ENCODE results near the gene TLR6.
A peak's percentile ranks its signal among the peaks of the same experiment; 100 is the strongest.
"Not testable (repeated sequence)": the region's sequence is repeated elsewhere in the genome, so short reads cannot be mapped to it uniquely, and the experiment has no call there.

Gene TLR6

DNA sequence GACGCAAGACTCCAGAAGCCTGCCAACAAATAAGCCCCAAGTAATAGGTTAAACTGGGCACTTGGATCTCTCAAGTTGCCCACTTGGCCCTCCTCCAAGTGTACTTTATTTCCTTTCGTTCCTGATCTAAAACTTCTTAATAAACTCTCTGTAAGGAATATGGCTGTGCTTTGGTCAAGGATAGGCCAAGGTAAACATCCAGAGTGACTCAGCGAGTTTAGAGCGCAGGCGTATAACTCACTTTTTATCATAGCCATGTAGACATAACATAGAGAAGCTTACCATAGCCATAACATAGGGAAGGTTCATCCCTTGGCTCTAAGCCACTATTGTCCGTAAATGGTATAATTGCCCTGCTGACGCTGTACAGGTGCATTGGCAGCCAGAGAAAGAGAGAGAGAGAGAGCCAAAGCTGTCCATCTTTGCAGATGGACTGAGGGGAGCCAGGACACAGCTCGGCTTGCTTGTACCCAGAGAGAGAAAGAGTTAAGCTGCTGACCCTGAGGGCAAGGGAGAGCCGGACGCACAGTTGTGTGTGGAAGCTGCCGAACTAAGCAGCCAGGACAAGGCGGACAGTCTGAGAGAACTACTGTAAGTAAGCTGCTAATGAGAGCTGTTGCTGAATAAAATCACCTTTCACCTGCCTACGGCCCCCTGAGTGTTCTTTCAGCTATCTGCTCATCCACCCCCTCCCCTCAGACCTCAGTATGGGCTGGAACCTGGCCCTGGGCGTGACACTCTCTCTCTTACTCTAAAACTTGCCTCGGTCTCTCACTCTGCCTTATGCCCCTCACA is 53.9 kb downstream of the TLR6 start:
- no peak for DNase-seq
- in situ Hi-C loops (cut with HindIII; ENCODE audit: low pct_ligation_motif_present, low pct_unique_long_range_greater_than_20kb, low sequenced_read_pairs) = no loop called here

DNA sequence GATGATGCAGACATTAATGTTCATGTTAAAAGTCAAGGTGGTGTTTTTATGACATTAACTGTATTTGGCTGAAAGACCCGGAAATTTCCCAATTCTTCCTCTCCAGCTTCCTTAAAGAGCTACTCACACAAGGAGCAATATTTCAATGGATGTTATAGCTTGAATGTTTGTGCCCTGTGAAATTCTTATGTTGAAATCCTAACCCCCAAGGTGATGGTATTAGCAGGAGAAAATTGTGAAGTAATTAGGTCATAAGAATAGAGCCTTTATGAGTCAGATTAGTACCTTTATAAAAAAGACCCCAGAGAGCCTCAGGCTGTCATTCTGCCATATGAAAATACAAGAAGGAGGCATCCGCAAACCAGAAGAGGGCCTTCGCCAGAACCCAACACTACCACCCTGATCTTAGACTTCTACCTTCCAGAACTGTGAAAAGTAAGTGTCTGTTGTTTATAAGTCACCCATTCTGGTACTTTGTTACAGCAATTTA is 55.6 kb downstream of the TLR6 start:
- in situ Hi-C loops (cut with HindIII; ENCODE audit: low pct_ligation_motif_present, low pct_unique_long_range_greater_than_20kb, low sequenced_read_pairs) = no loop called here
- no peak for DNase-seq

- no peak for DNase-seq
- in situ Hi-C loops (cut with HindIII; ENCODE audit: low pct_ligation_motif_present, low pct_unique_long_range_greater_than_20kb, low sequenced_read_pairs) = no loop called here
Observed at GRCh38 chr4:38800366-38800765, 56.3 kb downstream of the TLR6 start.

GRCh38 chr4:38795087-38795486 is 61.5 kb downstream of the TLR6 start:
- in situ Hi-C loops (cut with HindIII; ENCODE audit: low pct_ligation_motif_present, low pct_unique_long_range_greater_than_20kb, low sequenced_read_pairs) = no loop called here
- no peak for DNase-seq

DNA sequence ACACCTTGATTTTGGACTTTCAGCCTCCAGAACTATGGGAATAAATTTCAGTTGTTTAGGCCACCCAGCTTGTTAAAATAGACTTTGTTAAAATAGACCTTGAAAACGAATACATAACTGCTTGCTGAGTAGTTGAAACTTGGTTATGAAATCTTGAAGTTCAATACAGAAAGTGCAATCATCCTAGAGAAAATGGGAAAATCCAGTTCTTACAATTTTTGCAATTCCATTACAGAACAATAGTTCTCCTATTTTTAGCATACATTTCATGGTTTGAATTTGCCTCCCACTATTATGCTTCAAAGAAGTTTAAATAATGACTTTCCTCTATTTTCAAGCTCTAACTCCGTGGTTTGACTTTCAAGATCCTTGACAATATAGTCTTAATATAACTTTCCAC is 62.6 kb downstream of the TLR6 start:
- no peak for DNase-seq
- in situ Hi-C loops (cut with HindIII; ENCODE audit: low pct_ligation_motif_present, low pct_unique_long_range_greater_than_20kb, low sequenced_read_pairs) = no loop called here

GRCh38 chr4:38791010-38791409 is 65.6 kb downstream of the TLR6 start:
- no peak for DNase-seq
- in situ Hi-C loops (cut with HindIII; ENCODE audit: low pct_ligation_motif_present, low pct_unique_long_range_greater_than_20kb, low sequenced_read_pairs) = no loop called here

DNA sequence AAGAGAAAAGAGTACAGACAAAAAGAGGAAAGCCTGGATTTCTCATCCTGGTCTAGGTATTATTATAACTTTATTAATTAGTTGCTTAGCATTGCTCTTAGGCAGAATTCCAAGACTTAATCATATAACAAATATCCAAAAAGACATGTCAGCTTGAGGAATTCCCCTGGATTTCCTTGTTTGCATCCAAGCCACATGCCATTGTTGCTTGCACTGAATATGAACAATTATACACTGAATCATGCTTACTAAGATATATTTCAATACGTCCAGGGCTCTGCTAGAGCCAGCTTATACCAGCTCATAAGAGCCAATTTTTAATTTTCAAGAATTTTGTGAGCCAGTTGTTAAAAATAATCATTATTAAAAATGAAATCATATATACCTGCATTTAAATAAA is 68.3 kb downstream of the TLR6 start:
- no peak for DNase-seq
- in situ Hi-C loops (cut with HindIII; ENCODE audit: low pct_ligation_motif_present, low pct_unique_long_range_greater_than_20kb, low sequenced_read_pairs) = no loop called here

DNA sequence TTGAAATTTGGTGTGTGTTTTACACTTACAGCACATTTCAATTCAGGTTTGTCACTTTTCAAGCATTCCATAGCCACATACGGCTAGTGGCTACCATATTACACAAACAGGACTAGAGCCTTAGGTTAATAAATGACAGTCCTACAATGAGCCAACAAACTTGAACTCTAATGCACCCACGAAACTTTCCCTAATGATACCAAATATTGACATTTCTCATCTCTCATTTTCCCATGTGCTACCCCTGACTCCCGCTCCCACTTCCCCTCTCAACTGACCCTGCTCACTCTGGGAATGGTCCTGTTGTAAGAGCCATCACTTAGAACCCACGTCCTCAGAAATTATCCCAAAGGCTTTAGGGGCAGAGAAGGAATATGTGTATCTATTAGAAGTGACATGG is 68.9 kb downstream of the TLR6 start:
- in situ Hi-C loops (cut with HindIII; ENCODE audit: low pct_ligation_motif_present, low pct_unique_long_range_greater_than_20kb, low sequenced_read_pairs) = no loop called here
- DNase-seq = no peak

DNA sequence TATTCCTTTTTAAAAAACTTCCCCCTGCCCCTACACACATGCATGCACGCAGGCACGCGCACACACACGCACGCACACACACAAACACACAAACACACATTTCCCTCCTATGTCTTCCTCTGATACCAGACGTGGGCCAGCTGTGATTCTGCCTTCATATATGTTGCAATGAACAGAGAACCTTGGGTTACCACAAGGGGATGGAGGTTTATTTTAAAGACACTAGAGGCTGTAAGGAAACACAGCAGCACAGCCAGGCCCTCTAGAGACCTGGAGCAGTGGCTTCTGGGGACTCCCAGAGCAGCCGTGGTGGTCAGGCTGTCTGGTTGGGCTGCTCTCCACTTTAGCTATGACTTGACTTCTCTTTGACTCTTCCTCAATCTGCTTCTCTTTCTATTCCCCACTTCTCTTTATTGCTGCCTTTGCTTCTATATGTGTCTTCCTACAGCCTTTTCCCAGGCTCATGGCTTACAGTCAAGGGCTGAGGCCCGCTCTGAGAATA is 70.7 kb downstream of the TLR6 start:
- in situ Hi-C loops (cut with HindIII; ENCODE audit: low pct_ligation_motif_present, low pct_unique_long_range_greater_than_20kb, low sequenced_read_pairs) = no loop called here
- DNase-seq = no peak

- DNase-seq = no peak
- in situ Hi-C loops (cut with HindIII; ENCODE audit: low pct_ligation_motif_present, low pct_unique_long_range_greater_than_20kb, low sequenced_read_pairs) = no loop called here
Observed at GRCh38 chr4:38785041-38785790, 71.4 kb downstream of the TLR6 start.

- in situ Hi-C loops (cut with HindIII; ENCODE audit: low pct_ligation_motif_present, low pct_unique_long_range_greater_than_20kb, low sequenced_read_pairs) = no loop called here
- no peak for DNase-seq
Observed at GRCh38 chr4:38784141-38784540, 72.5 kb downstream of the TLR6 start.

DNA sequence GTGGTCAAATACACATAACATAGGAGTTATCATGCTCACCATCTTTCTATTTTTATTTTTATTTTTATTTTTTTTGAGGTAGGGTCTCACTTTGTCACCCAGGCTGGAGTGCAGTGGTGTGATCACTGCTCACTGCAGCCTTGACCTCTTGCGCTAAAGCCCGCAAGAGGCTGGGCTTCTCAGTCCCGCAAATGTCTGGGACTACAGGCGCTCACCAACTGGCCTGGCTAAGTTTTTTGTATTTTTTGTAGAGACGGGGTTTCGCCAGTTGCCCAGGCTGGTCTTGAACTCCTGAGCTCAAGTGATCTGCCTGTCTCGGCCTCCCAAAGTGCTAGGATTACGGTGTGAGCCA is 73.5 kb downstream of the TLR6 start:
- in situ Hi-C loops (cut with HindIII; ENCODE audit: low pct_ligation_motif_present, low pct_unique_long_range_greater_than_20kb, low sequenced_read_pairs) = no loop called here
- DNase-seq = no peak

GRCh38 chr4:38782452-38783108 is 74.0 kb downstream of the TLR6 start, which contains the start of gene TLR10:
Gene TLR10, minus strand, starts transcription at chr4:38782990. Its CDS starts 7,400 bp downstream, at chr4:38775590.
- DNase-seq = peak; percentile 42
- in situ Hi-C loops (cut with HindIII; ENCODE audit: low pct_ligation_motif_present, low pct_unique_long_range_greater_than_20kb, low sequenced_read_pairs) = no loop called here

DNA sequence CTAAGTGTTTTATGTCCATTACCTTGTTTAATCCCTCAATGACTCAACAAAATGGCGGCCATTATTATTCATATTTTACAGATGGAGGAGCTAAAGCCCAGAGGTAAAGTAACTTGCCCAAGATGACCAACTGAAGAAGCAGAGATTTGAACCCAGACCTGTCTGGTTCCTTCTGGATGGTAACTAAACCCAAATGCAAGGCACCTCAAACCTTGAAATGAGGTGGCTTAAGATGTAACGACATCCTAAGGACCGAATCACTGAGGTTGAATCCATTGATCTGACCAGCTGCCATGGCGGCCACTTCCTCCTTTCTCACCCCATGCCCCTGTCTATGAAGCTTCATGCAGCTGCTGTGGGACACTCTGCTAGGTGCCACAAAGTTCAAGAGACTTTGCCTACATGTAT is 74.8 kb downstream of the TLR6 start:
- no peak for DNase-seq
- in situ Hi-C loops (cut with HindIII; ENCODE audit: low pct_ligation_motif_present, low pct_unique_long_range_greater_than_20kb, low sequenced_read_pairs) = no loop called here

DNA sequence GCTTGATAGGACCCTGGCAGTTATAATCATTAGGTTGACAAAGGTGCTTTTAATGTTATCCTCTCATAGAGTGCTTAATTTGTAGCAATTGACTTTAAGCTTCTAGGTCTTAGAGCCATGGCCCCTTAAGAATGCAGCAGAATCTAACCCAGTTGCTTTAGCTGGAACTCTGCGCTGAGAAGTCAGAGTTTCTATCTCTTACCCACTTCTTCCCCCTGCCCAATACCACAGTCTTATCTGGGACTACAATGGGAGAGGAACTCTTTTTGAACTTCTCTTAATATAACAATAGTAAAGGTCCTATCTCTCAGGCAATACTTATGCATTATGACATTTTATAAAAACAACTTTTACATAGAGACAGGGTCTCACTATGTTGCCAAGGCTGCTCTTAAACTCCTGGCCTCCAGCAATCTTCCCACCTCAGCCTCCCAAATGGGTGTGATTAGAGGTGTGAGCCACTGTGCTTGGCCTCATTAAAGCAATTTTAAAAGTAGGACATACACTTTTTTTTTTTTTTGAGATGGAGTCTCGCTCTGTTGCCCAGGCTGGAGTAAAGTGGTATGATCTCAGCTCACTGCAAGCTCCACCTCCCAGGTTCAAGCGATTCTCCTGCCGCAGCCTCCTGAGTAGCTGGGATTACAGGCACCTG is 75.7 kb downstream of the TLR6 start:
- in situ Hi-C loops (cut with HindIII; ENCODE audit: low pct_ligation_motif_present, low pct_unique_long_range_greater_than_20kb, low sequenced_read_pairs) = no loop called here
- no peak for DNase-seq

DNA sequence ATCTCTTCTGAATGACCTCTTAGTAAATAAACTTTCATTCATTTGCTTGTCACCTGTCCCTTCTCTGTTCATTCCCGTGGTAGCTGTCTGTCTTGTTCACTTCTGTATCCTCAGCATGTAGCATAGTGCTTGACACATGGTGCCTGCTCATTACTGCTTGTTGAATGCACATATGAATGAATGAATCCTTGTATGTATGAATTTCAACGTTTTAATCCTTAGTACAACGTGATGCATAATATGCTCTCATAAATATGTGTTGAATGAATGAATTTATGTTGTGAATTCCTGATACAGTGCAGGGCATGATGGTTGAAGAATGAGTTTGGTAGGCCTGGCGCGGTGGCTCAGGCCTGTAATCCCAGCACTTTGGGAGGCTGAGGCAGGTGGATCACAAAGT is 76.8 kb downstream of the TLR6 start:
- in situ Hi-C loops (cut with HindIII; ENCODE audit: low pct_ligation_motif_present, low pct_unique_long_range_greater_than_20kb, low sequenced_read_pairs) = no loop called here
- DNase-seq = no peak

DNA sequence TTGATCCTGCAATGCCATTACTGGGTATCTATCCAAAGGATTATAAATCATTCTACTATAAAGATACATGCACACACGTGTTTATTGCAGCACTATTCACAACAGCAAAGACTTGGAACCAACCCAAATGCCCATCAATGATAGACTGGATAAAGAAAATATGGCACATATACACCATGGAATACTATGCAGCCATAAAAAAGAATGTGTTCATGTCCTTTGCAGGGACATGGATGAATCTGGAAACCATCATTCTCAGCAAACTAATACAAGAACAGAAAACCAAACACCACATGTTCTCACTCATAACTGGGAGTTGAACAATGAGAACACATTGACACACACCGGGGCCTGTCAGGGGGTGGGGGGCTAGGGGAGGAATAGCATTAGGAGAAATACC is 78.7 kb downstream of the TLR6 start:
- DNase-seq; in situ Hi-C loops (cut with HindIII; ENCODE audit: low pct_ligation_motif_present, low pct_unique_long_range_greater_than_20kb, low sequenced_read_pairs): not testable (repeated sequence)

GRCh38 chr4:38775326-38775725 is 81.3 kb downstream of the TLR6 start:
- no peak for DNase-seq
- in situ Hi-C loops (cut with HindIII; ENCODE audit: low pct_ligation_motif_present, low pct_unique_long_range_greater_than_20kb, low sequenced_read_pairs) = no loop called here

Measured in ACHN (cell line).